ENCODE measurements around the gene GRPR.
A peak's percentile ranks its signal among the peaks of the same experiment; 100 is the strongest.

GRPR gene

GRCh38 chrX:16123222-16123786 lies at the start of gene GRPR:
Gene GRPR, plus strand, starts transcription at chrX:16123565. Its CDS starts 389 bp downstream, at chrX:16123954.
- no peak within 1 kb of the TSS for H3K4me3 ChIP-seq (ENCODE audit: low read depth, low read length)
- peak; percentile 85 for TF ChIP-seq CTCF (IDR thresholded peaks at IDR 0.05; ENCODE audit: borderline replicate concordance, insufficient read depth, low read depth, low read length)

DNA sequence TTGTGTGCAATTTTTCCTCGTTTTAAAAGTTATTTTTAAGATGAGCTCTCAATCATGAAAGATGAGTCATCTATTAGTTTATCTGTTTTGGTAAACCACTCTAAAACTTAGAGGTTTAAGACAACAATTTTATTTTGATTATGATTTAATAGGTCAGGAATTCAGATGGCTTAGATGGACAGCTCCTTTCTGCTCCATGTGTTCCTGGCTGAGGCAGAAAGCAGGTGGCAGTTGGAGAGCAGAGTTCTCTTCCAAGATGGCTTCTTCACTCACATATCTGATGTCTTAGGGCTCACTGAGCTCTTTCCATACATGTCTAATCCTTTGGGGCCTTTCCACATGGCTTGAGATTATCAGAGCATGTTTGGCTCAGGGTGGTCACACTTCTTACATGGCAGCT lies 48.3 kb upstream of the GRPR start:
- H3K4me3 ChIP-seq (ENCODE audit: low read depth, low read length) = no peak overlapping the region
- TF ChIP-seq CTCF (IDR thresholded peaks at IDR 0.05; ENCODE audit: borderline replicate concordance, insufficient read depth, low read depth, low read length) = no peak

DNA sequence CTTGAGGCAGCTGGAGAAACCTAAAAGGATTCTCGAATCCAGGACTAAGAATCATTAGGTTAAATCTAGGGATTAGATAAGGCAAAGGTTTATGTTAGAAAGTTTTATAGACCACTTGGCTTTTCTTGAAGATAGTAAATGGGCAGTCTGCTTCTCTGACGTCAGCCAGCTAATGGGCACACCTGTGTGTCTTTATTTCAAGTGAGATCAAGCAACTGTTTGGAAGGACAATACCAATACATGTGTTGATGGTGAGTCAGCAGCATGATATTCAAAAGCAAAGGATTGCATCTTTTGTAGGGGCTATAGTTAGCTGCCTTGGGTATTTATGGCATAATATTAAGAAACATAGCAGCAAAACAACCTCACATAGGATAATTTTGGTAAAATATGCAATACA lies 46.5 kb upstream of the GRPR start:
- TF ChIP-seq CTCF (IDR thresholded peaks at IDR 0.05; ENCODE audit: borderline replicate concordance, insufficient read depth, low read depth, low read length) = no peak
- no peak overlapping the region for H3K4me3 ChIP-seq (ENCODE audit: low read depth, low read length)

DNA sequence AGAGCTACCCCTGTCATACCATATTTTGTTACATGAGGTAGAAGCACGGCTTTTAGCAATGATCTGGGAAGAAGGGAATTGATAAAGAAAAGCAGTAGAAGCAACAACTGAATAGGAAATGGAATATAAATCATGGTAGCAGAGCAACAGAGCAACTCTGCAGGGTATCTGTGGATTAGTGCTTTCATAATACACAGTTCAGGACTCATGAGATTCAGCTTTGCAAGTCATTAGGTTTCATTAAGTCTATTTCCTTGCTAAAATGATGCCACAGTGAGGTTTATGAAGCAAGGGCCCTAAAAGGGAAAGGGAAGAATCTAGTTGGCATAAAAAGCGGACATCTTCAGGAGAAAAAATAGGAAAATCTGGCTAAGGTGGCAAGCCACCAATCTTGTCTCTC lies 45.6 kb upstream of the GRPR start:
- no peak for TF ChIP-seq CTCF (IDR thresholded peaks at IDR 0.05; ENCODE audit: borderline replicate concordance, insufficient read depth, low read depth, low read length)
- no peak overlapping the region for H3K4me3 ChIP-seq (ENCODE audit: low read depth, low read length)

- TF ChIP-seq CTCF (IDR thresholded peaks at IDR 0.05; ENCODE audit: borderline replicate concordance, insufficient read depth, low read depth, low read length) = no peak
- H3K4me3 ChIP-seq (ENCODE audit: low read depth, low read length) = no peak overlapping the region
These were observed 42.0 kb upstream of the GRPR start for GRCh38 chrX:16081357-16081756.

DNA sequence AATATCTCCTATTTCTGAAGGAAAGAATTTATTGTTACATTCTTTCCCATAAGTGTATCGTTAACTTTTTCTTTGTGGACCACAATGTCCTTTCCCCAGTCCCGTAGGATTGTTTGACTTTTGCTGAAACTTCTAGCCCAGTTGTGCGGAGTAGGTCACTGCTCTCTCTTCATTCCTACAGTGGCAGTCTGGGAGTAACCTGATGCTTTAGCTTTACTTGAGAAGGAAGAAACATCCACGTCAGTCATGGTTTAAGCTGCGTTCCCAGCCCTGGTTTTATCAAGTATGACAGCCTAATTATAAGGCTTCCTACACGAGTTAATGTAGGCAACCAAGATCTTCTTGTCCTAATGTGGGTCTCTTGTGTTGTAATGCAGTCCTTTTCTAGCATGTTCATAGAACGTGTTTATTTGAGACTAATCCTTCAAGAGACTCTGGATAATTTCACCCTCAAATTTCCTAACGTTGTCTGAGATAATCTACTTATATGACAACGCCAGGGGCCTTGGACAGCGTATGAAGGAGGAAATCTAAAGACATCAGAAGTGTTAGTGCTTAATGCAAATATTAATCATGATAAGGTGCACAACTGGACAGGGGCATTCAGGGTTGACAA lies 40.8 kb upstream of the GRPR start:
- no peak overlapping the region for H3K4me3 ChIP-seq (ENCODE audit: low read depth, low read length)
- no peak for TF ChIP-seq CTCF (IDR thresholded peaks at IDR 0.05; ENCODE audit: borderline replicate concordance, insufficient read depth, low read depth, low read length)

DNA sequence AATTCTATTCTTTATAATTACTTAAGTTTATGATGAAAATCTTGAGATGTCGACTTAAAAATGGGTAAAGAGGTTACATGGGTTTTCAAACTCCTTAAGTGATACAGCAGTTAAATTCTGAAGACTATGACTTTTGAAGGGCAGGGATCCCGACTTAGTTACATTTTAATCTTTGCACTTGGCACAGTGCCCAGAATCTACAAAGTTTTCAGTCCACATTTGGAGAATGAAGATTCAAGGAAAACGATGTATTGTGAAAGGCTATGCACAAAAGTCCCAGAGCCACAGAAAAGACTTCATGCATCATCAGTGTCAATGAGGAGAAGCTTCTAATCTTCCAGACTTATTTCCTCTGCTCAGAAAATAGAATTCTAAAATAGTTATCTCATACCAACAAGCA lies 36.3 kb upstream of the GRPR start:
- H3K4me3 ChIP-seq (ENCODE audit: low read depth, low read length) = no peak overlapping the region
- TF ChIP-seq CTCF (IDR thresholded peaks at IDR 0.05; ENCODE audit: borderline replicate concordance, insufficient read depth, low read depth, low read length) = no peak

All from GM12875 (cell line).